HG02885 (cell line): ENCODE results near the gene CENPU.

Source experiments
- ATAC-seq: cut with Tn5 transposase; IDR thresholded peaks from one replicate; pipeline ENCODE4 v1.9.1; 2021; ENCODE audit warnings: mild to moderate bottlenecking; ENCODE audit not compliant: unreplicated experiment, poor library complexity

CENPU gene

GRCh38 chr4:184715526-184715925 is 18.4 kb downstream of the CENPU start:
- no peak for ATAC-seq

GRCh38 chr4:184713887-184714286 is 20.0 kb downstream of the CENPU start:
- ATAC-seq = no peak

- ATAC-seq = no peak
These were observed 21.6 kb downstream of the CENPU start for GRCh38 chr4:184712322-184712721.

GRCh38 chr4:184706453-184706852 is 27.4 kb downstream of the CENPU start:
- ATAC-seq = no peak

GRCh38 chr4:184705692-184706091 is 28.2 kb downstream of the CENPU start:
- peak; percentile 59 for ATAC-seq

GRCh38 chr4:184702114-184702513 is 31.8 kb downstream of the CENPU start:
- ATAC-seq = no peak

GRCh38 chr4:184699941-184700340 is 34.0 kb downstream of the CENPU start:
- no peak for ATAC-seq

- no peak for ATAC-seq
These were observed 35.9 kb downstream of the CENPU start for GRCh38 chr4:184697956-184698355.

GRCh38 chr4:184695178-184695896 is 38.6 kb downstream of the CENPU start:
- ATAC-seq = no peak

GRCh38 chr4:184694412-184694956 is 39.4 kb downstream of the CENPU start:
- no peak for ATAC-seq

GRCh38 chr4:184693056-184693455 is 40.8 kb downstream of the CENPU start:
- ATAC-seq = no peak

GRCh38 chr4:184689681-184690080 is 44.2 kb downstream of the CENPU start:
- ATAC-seq = no peak

GRCh38 chr4:184688447-184688846 is 45.4 kb downstream of the CENPU start:
- no peak for ATAC-seq

- no peak for ATAC-seq
These were observed 45.9 kb downstream of the CENPU start for GRCh38 chr4:184688005-184688404.

- ATAC-seq = no peak
These were observed 49.3 kb downstream of the CENPU start for GRCh38 chr4:184684491-184685189.

GRCh38 chr4:184681916-184682315 is 52.0 kb downstream of the CENPU start:
- ATAC-seq = no peak

GRCh38 chr4:184680698-184681097 is 53.2 kb downstream of the CENPU start:
- no peak for ATAC-seq

- ATAC-seq = no peak
These were observed 57.9 kb downstream of the CENPU start for GRCh38 chr4:184675821-184676492.

- no peak for ATAC-seq
These were observed 58.9 kb downstream of the CENPU start for GRCh38 chr4:184675018-184675417.

- no peak for ATAC-seq
These were observed 59.9 kb downstream of the CENPU start for GRCh38 chr4:184674011-184674410.

GRCh38 chr4:184672741-184673140 is 61.2 kb downstream of the CENPU start:
- ATAC-seq = no peak
